HL-60 (cell line): ENCODE data around the gene BCAS3.

Experiments
- CTCF ChIP-seq: IDR thresholded peaks from one replicate; pipeline ENCODE4 v1.5.1; 2011; ENCODE audit warnings: low read length, control low read depth, inconsistent platforms; ENCODE audit not compliant: insufficient read depth
- GABPA ChIP-seq: IDR thresholded peaks from 2 replicates; pipeline ENCODE4 v1.6.1; 2012; ENCODE audit warnings: low read depth
- POLR2AphosphoS5 ChIP-seq: IDR thresholded peaks from 2 replicates; pipeline ENCODE4 v1.6.1; 2012; ENCODE audit warnings: low read depth
- REST ChIP-seq: IDR thresholded peaks from 2 replicates; pipeline ENCODE4 v1.6.1; 2012; ENCODE audit warnings: low read depth; ENCODE audit not compliant: insufficient replicate concordance
- SPI1 ChIP-seq: IDR thresholded peaks from 2 replicates; pipeline ENCODE4 v1.6.1; 2012; ENCODE audit warnings: low read depth, mild to moderate bottlenecking, borderline replicate concordance

- no peak for TF ChIP-seq CTCF
- TF ChIP-seq POLR2AphosphoS5: no peak
- no peak for TF ChIP-seq REST
- no peak for TF ChIP-seq SPI1
- TF ChIP-seq GABPA: no peak
These were observed 628.4 kb downstream of the BCAS3 start for GRCh38 chr17:61306003-61306402.
